Activated CD8-positive, alpha-beta memory T cell treated with anti-CD3 and anti-CD28 coated beads for 1 hour (primary cell): Measurements from ENCODE around the gene CNPY1.

Experiments used
- DNase-seq, 2 donors: peaks; one replicate each; pipeline ENCODE4 v3.0.0-alpha.2; 2020; ENCODE audit warnings: low read depth in 1 of 2; ENCODE audit errors: extremely low read depth in 1 of 2

CNPY1 gene

DNA sequence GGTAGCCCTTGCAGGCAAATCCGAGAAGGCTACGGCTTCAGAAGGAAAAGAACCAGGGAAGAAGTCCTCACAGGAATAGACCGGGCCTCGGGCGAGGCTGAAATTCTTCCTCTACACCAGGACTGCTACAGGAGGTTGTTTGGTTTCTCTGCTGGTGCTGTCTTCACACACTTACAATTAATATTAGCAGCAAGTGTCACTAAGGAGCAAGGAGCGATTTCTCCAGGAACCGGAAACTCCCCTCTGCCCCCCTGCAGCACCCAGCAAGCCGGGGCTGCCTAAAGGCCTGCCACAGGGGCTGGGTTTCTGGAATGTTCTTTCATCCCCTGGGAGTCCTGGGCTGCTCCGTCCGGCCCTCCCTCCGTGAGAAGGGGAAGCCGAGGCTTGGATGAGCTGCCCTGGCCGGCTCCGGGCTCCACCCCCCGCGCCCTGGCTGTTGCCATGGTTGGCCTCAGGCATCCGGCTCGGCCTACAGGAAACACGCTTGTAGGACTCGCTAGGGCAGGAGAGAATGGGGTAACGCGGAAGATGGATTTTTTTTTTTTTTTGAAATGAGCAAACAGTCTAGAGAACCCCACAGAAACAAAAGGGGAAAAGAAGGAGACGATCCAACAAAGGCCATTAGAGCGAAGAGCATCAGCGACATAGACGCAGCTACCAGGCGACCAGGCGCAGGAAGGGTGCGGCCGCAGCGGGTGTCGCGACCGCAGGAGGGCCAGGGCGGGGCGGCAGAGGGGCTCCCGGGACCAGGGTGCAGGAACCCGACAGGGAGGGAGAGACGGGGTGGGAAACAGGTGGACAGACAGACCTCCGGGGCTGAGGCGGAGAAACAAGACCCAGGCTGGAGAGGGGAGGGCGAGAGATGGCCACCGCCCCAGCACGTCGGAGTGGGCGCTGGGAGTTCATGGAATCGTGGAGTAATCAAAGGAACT, 55.4 kb downstream of the CNPY1 start:
- DNase-seq = no peak

DNA sequence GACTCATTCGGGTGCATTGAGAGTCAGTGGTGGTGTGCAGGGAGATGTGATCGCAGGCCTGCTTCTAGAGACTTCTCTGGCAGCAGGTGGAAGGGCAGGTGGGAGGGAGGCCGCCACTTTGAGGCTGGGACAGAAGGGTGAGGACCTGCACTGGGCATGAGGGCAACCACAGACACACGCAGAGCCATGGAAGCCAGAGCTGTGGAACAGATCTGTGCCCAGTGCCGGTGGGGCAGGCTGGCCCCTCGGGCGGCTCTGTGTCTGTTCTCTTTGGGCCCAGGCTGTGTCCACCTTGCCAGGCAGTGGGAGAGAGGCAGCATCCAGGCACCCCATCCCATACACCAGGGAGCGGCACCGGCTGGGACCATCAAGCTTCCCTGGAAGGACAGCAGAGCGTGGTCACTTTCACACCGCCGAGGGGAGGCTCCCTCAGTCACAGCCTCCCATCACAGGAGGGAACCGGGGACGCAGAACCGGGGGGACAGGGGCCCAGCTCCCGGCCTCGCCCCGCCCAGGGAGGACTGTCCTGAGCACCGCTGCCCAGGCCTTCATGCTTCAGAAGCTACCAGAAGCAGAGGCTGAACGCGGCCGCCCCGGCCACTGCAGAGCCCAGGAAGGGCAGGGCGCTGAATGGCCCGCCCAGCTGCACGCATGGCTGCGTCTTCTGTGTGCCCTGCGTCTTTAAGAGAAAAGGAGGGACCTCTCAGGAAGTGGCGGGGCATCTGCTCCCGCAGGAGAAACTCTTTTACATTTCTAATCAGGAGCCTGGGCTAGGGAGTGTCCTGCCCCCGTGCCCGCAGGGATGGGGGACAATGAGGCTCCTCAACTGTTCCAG, 56.3 kb downstream of the CNPY1 start:
- no peak for DNase-seq

DNA sequence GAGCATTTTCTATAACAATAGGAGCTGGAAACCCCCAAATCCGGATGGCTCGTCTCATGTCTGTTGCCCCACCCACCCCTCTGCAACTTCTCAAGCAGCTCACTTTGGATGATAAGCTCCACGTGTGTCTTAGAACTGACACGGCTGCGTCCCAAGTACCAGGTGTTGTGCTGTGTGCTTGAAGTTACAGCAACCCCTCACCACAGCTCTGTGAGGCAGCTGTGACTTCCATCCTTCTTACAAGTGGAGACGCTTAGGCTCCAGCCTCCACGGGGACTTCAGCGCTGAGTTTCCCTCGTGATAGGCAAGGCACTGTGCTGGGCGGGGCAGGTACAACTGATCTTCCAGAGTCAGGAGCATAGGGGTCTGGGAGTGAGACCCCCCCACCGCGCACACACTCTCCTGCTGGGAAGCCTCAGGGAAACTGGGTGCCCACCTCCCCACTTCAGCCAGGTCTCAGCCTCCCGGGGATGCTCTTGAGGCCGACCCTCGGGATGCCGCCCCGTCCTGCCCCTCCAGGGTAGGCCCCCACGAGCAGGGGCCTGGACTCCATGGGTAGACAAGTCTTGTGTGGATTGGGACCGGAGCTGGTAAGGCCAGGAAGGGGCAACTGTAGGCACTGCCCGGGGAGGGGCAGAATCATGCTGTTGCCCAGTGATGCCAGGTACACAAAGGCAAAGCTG, 57.1 kb downstream of the CNPY1 start:
- DNase-seq = no peak

DNA sequence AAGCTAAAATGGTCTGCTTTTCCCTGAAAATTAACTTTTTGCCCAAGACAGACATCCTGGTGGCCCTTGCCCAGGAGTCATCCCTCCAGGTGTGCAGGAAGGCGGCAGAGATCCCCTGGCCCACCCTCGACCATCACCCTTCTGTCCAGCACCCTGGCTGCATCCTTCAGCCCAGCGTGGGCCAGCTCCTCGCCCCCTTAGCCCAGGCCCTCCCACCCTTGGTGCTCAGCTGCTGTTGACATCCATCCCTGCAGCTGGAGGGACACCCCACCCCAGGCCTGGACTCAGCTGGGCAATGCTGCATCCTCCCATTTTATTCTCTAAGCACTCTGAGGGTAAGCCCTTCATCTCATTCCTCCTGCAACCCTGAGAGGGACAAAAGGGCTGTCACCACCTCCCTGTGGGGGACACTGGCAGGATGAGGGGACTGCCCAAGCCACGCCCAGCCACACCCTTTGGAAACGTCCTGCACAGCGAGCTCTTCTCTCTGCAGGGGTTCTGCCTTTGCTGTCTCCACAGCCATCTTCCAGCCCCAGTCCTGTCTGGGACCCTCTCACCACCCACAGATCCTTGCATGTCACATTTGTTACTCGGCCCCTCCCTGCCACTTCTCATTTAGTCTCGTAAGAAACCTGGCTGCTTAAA, 57.8 kb downstream of the CNPY1 start:
- no peak for DNase-seq

DNA sequence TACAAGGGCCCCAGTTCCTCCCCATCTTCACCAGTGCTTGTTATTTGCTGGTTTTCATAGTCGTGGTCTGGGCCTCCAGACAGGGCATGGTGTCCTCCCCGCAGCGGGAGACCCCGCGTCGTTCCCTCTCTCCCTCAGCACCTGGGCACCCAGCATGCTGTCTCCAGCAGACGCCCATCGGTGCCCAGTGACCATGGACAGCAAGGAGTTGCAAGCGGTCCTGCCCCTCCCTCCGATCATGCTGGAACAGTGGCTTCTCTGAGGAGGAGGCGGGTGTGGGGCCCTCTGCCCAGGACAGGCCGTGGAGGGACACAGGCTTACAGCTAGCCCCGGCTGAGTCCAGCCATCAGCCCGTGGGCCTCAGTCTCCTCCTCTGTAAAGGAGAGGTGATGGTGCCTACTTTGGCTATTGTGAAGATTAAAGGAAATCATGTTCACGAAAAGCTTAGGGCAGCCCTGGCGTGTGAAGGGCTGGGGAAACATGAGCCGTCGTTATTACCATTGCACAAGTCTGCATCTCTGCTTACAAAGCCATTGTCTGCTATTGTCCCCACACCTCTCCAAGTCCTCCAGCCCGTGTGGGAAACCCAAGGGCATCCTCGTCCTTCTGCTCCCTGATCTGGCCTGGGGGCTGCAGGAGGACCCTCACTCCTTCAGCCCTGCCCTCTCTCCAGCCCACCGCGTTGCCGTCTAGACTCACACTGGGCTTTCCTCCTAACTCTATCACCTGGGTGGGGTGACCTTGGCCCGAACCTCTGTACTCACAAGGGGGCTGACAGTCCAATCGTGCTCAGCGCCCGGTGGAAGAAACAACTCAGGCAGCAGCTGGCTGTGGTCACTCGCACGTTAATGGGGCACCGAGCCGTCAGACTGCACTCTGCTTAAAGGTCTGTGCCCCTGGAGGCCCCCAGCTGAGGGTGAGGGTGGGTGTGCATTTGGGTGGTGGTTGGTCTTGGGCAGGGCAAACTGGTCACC, 58.6 kb downstream of the CNPY1 start:
- DNase-seq = no peak

DNA sequence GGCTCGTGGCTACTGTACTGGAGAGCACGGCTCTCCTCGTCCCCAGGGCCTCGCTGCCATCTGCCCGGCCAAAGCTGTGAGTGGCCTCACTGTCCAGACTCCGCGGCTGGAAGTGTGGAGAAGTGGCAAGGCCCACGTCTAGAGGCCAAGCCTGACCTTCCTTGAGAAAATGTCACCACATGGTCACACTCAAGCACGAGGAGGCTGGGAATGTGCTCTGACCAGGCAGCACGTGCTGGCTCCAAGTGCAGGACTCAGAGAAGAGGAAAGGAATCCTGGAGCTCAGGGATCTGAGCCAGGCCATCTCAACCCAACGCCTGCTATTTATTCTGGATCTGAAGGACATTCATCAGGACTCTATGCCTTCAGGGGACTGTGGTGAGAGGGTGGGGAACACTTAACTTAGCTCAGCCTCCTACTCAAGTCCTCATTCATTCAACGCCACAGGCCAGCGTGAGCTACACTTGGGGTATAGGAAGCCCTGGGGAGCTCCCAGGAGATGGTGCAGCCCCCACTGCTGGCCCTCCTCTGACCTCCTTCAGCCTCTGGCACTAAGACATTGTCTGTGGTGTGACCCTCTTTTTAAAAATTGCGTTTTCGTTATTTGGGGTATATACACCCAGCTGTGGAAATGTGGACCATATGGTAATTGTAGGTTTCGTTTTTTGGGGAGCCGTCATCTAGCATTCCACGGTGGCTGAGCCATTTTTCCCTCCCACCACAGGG, 59.4 kb downstream of the CNPY1 start:
- no peak for DNase-seq

DNA sequence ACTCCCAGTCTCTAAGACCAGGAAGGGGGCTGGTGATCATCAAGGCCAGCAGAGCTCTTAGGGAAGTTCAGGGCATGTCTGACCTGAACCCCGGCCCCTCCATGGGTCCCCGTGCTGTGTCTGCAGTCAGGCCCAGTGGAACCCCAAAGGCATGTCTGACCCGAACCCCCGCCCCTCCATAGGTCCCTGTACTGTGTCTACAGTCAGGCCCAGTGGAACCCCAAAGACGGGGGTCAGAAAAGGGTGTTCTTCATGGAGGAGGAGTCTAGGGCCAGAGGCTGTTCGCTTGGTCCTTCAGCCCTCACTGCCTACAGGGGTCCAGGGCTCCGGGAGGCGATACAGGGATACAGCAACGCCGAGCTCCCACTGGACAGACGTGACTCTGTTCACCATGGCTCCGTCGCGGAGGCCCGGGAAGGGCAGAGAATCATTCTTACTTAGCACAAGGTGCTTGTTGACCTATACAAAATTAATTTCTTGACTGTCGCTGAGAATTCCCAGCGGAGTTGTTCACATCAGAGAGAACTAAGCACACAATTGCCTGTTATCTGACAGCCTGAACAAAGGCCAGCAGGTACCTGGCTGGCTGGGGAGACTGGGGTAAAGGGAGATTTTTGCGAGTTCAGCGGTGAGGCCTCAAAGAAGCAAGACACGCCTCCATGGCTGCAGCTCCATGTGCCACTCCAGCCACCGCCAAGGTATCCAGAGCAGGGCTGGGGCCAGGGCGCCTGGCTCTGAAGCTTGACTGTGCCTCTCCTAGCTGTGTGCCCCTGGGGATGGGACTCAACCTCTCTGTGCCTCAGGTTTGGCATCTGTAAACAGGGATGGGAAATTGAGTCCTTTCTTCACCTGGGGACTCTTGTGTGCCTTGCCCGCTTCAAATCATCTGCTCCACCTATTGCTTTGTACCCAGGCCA, 61.6 kb downstream of the CNPY1 start:
- no peak for DNase-seq

DNA sequence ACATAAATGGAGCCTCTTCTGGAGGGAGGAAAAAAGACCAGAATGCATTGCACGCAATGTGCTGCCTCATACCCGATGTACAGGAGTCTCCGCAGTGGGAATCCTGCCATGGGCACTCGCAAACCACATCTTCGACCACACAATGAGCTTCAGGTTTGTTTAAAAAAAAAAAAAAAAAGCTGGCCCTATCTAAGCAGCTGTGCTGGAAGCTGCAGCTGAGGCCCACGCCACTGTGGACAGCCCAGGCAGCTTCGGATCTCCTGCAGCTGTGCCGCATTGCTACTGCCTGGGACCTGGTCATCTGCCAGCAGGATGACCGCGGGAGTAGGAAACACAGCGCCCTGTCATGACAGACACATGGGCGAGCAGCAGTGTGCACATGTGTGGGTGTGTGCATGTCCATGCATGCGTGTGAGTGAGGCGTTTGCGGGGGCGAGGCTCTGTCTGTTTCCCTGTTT, 62.5 kb downstream of the CNPY1 start:
- no peak for DNase-seq

DNA sequence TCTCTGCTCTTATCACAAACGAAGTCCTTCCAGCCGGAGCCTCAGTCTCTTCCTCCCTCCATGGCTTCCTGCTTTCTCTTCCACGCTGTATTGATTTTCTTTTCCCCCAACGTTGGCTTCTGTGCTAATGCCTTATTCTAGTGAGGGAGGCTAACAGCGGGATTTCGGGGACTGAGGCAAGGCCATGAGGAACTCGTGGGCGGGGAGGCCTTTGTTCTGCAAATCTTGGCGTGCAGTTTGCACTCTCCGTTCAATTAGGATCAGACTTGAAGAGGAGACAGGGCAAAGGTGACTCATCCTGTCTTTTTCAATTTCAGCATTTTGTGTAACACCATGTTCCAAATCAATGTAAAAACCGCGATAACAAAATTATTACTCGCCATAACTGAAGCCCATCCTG, 63.1 kb downstream of the CNPY1 start:
- no peak for DNase-seq

DNA sequence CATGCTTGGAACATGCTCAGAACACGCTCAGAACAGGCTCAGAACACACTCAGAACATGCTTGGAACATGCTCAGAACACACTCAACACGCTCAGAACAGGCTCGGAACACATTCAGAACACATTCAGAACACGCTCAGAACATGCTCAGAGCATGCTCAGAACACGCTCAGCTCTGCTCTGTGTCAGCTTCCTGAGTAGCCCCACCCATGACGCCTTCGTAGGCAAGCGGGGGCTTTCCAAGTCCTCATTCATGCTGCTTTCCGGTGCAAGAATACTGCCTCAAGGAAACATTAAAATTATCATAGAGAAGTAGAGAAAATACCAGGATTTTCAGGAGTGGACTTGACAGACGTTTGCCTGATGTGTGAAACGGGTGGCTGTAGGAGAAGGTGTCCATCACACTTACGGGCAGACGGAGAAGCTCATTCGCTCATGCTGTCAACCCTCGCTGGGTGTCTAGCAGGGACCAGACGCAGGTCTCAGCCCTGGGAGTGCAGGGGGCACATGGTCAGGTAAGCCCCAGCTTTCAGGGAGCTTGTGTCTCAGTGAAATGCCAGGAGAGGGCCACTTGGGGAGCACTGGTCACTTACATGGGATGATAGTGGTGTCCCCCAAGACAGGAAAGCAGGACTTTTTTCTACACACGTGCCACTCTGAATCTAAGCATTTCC, 63.7 kb downstream of the CNPY1 start:
- DNase-seq = no peak

DNA sequence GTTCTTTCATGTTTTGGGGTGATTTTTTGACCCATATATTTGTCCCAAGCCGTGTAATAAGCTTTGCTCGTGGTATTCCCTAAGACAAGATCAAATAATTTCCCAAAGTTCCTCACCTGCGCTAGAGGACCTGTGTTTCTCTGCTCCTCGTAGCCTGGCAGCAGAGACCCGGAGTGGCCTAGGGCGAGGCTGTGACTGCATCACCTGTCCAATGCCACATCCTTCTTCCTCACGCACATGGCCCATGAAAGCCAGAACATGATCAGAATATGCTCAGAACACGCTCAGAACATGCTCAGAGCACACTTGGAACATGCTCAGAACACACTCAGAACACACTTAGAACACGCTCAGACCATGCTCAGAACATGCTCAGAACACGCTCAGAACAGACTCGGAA, 64.6 kb downstream of the CNPY1 start:
- no peak for DNase-seq

DNA sequence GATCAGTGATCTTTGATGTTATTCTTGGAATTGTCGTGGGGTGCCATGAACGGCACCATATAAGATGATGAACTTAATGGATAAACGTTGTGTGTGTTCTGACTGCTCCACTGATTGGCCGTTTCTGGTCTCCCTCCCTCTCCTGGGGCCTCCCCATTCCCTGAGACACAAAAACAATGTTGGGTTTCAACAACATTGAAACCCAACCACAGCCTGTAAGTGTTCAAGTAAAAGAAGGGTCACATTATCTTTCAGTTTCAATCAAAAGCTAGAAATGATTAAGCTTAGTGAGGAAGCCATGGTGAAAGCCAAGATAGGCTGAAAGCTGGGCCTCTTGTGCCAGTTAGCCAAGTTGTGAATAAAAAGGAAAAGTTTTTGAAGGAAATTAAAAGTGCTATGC, 68.9 kb downstream of the CNPY1 start:
- DNase-seq = no peak

DNA sequence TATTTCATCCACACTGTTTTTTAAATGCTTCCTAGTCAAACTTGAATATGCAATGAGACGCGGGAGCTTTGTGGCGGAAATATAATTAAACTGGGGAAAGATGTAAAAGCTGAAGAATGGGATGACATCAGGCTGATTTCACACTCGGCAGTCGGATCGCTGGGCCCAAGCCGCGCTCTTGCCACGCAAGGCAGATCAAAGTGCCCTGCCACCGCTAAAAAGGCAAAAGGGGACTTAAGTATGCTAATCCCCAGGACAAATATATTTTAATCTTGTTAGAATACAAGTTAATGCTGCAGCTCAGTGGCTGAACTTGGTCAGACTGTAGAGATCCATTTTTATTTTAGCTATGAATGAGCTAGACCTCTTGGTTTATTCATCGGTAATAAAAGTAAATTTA, 74.6 kb downstream of the CNPY1 start:
- no peak for DNase-seq

DNA sequence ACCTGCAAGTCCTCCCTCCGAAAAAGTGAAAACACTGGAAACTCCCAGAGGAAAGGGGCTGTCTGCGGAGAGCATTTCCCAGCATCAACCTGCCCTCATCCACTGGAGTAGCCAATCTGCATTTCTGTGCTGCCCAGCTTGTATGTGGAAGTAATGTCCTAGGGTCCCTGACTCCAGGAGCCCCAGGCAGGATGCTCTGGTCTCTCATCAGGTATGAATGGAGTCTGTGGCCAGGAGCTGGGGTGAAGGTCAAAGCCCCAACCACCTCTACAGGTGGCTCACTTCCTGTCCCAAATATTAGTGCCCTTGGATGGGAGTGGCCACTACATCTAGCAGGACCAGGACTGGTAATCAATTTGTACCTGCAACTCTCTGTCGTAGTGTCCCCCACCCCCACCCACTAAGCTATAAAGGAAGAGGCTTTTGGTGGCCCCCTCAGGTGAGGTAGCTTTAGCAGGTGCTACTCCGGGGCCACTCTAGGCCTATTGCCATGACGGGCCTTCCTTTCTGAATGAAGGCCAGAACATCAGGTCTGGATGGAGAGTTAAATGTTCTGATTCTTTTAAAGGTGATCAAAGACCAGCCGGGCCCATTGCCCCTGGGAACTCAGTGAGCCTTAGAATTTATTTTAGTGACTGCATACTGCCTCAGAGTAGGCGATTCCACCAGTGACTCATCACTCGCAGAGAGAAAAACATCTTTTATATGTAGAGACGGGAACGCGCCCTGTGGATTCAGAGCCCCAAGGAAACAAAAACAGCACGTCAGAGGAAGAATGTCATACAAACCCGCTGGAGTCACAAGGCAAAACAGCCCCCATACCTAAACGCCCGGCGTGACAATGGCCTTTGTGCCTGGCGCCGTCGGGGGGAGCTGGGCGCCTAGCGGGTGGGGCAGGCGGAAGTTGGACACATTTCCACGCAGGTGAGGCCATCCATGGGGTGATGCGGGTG, 75.4 kb downstream of the CNPY1 start:
- DNase-seq = no peak

DNA sequence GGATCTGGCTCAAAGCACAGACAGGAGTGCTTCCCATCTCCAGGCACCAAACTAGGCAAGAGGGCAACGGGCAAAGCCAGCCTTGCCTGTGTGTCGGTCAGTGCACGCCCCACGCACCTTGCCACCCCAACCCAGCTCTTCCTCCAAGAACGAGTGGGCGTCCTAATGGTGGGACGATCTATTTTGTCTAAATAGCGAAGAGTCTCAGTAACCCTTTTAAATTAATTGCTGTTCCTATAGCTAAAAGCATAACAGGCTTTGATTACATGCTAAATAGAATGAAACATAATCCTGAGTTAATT, 76.2 kb downstream of the CNPY1 start:
- DNase-seq = no peak
